ENCODE data around the gene HCCS.

HCCS gene

GRCh38 chrX:11099465-11099864 lies 11.7 kb upstream of the HCCS start:
- H3K27me3 ChIP-seq (ENCODE audit: insufficient read depth, poor library complexity, severe bottlenecking), result no peaks in the 10 kb centered on the region
- TF ChIP-seq GABPA (IDR thresholded peaks at IDR 0.05; ENCODE audit: low read depth), result no peak
- TF ChIP-seq SPI1 (IDR thresholded peaks at IDR 0.05; ENCODE audit: borderline replicate concordance, low read depth), result no peak
- TF ChIP-seq POLR2AphosphoS5 (IDR thresholded peaks at IDR 0.05; ENCODE audit: low read depth), result no peak
- TF ChIP-seq, protein P1, sequence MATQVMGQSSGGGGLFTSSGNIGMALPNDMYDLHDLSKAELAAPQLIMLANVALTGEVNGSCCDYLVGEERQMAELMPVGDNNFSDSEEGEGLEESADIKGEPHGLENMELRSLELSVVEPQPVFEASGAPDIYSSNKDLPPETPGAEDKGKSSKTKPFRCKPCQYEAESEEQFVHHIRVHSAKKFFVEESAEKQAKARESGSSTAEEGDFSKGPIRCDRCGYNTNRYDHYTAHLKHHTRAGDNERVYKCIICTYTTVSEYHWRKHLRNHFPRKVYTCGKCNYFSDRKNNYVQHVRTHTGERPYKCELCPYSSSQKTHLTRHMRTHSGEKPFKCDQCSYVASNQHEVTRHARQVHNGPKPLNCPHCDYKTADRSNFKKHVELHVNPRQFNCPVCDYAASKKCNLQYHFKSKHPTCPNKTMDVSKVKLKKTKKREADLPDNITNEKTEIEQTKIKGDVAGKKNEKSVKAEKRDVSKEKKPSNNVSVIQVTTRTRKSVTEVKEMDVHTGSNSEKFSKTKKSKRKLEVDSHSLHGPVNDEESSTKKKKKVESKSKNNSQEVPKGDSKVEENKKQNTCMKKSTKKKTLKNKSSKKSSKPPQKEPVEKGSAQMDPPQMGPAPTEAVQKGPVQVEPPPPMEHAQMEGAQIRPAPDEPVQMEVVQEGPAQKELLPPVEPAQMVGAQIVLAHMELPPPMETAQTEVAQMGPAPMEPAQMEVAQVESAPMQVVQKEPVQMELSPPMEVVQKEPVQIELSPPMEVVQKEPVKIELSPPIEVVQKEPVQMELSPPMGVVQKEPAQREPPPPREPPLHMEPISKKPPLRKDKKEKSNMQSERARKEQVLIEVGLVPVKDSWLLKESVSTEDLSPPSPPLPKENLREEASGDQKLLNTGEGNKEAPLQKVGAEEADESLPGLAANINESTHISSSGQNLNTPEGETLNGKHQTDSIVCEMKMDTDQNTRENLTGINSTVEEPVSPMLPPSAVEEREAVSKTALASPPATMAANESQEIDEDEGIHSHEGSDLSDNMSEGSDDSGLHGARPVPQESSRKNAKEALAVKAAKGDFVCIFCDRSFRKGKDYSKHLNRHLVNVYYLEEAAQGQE (IDR thresholded peaks at IDR 0.05; ENCODE audit: insufficient replicate concordance, low read depth), result no peak
- no peak for TF ChIP-seq CTCF (IDR thresholded peaks at IDR 0.05; ENCODE audit: insufficient read depth, low read length)
- no peak overlapping the region for H3K4me3 ChIP-seq (replicated peaks; ENCODE audit: insufficient read depth, low read length)
- H3K27ac ChIP-seq (replicated peaks), result no peak overlapping the region
- no peak for DNase-seq (ENCODE audit: low read depth in 1 of 2, low spot score in 1 of 2)

- DNase-seq (ENCODE audit: low read depth in 1 of 2, low spot score in 1 of 2), result no peak
- no peak overlapping the region for H3K27ac ChIP-seq (replicated peaks)
- TF ChIP-seq POLR2AphosphoS5 (IDR thresholded peaks at IDR 0.05; ENCODE audit: low read depth) (no peak), GABPA (IDR thresholded peaks at IDR 0.05; ENCODE audit: low read depth) (no peak), CTCF (IDR thresholded peaks at IDR 0.05; ENCODE audit: insufficient read depth, low read length) (no peak)
- TF ChIP-seq, protein P1 (IDR thresholded peaks at IDR 0.05; ENCODE audit: insufficient replicate concordance, low read depth), result no peak
- no peak overlapping the region for H3K4me3 ChIP-seq (replicated peaks; ENCODE audit: insufficient read depth, low read length)
- no peaks in the 10 kb centered on the region for H3K27me3 ChIP-seq (ENCODE audit: insufficient read depth, poor library complexity, severe bottlenecking)
These were observed 10.7 kb upstream of the HCCS start for GRCh38 chrX:11100281-11101035.

- Histone ChIP-seq H3K27me3 (ENCODE audit: insufficient read depth, poor library complexity, severe bottlenecking) (no peaks in the 10 kb centered on the region), H3K27ac (replicated peaks) (no peak overlapping the region), H3K4me3 (replicated peaks; ENCODE audit: insufficient read depth, low read length) (no peak overlapping the region)
- no peak for DNase-seq (ENCODE audit: low read depth in 1 of 2, low spot score in 1 of 2)
- TF ChIP-seq CTCF (IDR thresholded peaks at IDR 0.05; ENCODE audit: insufficient read depth, low read length), result no peak
- no peak for TF ChIP-seq GABPA (IDR thresholded peaks at IDR 0.05; ENCODE audit: low read depth)
- TF ChIP-seq POLR2AphosphoS5 (IDR thresholded peaks at IDR 0.05; ENCODE audit: low read depth), result no peak
- TF ChIP-seq SPI1 (IDR thresholded peaks at IDR 0.05; ENCODE audit: borderline replicate concordance, low read depth), result no peak
- TF ChIP-seq, protein P1 (IDR thresholded peaks at IDR 0.05; ENCODE audit: insufficient replicate concordance, low read depth), result no peak
These were observed 8.1 kb upstream of the HCCS start for GRCh38 chrX:11103006-11103405.

All from HL-60 (cell line).